OCI-LY7 (cell line): ENCODE results near the gene OR5AL1.
"Not testable (repeated sequence)": the region's sequence is repeated elsewhere in the genome, so short reads cannot be mapped to it uniquely, and the experiment has no call there.

ENCODE experiments used
- EZH2phosphoT487 ChIP-seq: fragments of 200-600 bp; sonication (generic); IDR thresholded peaks from 2 replicates; pipeline ENCODE4 v1.6.1; 2018; ENCODE audit warnings: low read depth, borderline replicate concordance, mild to moderate bottlenecking, mixed run types, antibody characterized with exemption, low read length, moderate library complexity, mixed read lengths
- TF ChIP-seq, protein P1 (sequence below): fragments of 200-600 bp; sonication (generic); conservative IDR thresholded peaks from 2 replicates; pipeline ENCODE4 v1.5.1; 2014; ENCODE audit warnings: mild to moderate bottlenecking, antibody characterized with exemption, low read length, moderate library complexity, mixed read lengths

DNA sequence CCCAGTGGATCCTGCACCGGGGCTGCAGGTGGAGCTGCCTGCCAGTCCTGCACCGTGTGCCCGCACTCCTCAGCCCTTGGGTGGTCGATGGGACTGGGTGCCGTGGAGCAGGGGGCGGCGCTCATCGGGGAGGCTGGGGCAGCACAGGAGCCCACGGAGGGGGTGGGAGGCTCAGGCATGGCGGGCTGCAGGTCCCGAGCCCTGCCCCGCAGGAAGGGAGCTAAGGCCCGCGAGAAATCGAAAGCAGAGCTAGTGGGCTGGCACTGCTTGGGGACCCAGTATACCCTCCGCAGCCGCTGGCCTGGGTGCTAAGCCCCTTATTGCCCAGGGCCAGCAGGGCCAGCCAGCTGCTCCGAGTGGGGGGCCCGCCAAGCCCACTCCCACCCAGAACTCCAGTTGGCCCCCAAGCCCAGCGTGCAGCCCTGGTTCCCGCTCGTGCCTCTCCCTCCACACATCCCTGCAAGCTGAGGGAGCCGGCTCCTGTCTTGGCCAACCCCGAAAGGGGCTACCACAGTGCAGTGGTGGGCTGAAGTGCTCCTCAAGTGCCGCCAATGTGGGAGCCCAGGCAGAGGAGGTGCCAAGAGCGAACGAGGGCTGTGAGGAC is 10.5 kb upstream of the OR5AL1 start:
- TF ChIP-seq, protein P1, sequence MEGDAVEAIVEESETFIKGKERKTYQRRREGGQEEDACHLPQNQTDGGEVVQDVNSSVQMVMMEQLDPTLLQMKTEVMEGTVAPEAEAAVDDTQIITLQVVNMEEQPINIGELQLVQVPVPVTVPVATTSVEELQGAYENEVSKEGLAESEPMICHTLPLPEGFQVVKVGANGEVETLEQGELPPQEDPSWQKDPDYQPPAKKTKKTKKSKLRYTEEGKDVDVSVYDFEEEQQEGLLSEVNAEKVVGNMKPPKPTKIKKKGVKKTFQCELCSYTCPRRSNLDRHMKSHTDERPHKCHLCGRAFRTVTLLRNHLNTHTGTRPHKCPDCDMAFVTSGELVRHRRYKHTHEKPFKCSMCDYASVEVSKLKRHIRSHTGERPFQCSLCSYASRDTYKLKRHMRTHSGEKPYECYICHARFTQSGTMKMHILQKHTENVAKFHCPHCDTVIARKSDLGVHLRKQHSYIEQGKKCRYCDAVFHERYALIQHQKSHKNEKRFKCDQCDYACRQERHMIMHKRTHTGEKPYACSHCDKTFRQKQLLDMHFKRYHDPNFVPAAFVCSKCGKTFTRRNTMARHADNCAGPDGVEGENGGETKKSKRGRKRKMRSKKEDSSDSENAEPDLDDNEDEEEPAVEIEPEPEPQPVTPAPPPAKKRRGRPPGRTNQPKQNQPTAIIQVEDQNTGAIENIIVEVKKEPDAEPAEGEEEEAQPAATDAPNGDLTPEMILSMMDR = not testable (repeated sequence)
- TF ChIP-seq EZH2phosphoT487 = not testable (repeated sequence)
